ENCODE measurements around the gene FYCO1.

- no peak for TF ChIP-seq CTCF (IDR thresholded peaks at IDR 0.05)
- no peak for TF ChIP-seq POLR2A (IDR thresholded peaks at IDR 0.05)
Observed at GRCh38 chr3:45873036-45873435, 122.6 kb downstream of the FYCO1 start.

Measured in Peyer's patch (tissue), 4 donors.